ENCODE measurements around the gene AATF. TPM values are rescaled to one million over a fixed set of nuclear protein-coding genes. Genes with fewer than 3 reads are reported as not detected.

Gene AATF
- total RNA-seq, 2 donors from 2014 or later: 28.8 to 41.3 TPM

- no peak for TF ChIP-seq CTCF (IDR thresholded peaks at IDR 0.05)
Measured at GRCh38 chr17:36920032-36921005, 28.4 kb upstream of the AATF start.

GRCh38 chr17:36921095-36921851, 27.5 kb upstream of the AATF start:
- no peak overlapping the region for H3K27ac ChIP-seq
- ATAC-seq (ENCODE audit: insufficient number of reproducible peaks, low FRiP score, low read depth) (no peak), DNase-seq (ENCODE audit: low spot score) (no peak)
- no peaks in the 10 kb centered on the region for H3K9me3 ChIP-seq
- TF ChIP-seq CTCF (IDR thresholded peaks at IDR 0.05): no peak
- peaks cover 15% of the 10 kb centered on the region for H3K27me3 ChIP-seq (replicated peaks; ENCODE audit: insufficient read depth)
- H3K4me3 ChIP-seq: no peak overlapping the region
- no peaks in the 10 kb centered on the region for H3K4me1 ChIP-seq (ENCODE audit: control insufficient read depth in 1 of 2, low read depth in 2 of 2)
- H3K36me3 ChIP-seq: no peaks in the 10 kb centered on the region

More at GRCh38 chr17:36920032-36921005, 28.4 kb upstream of the AATF start:
- Histone ChIP-seq H3K4me1 (ENCODE audit: control insufficient read depth in 1 of 2, low read depth in 2 of 2) (no peaks in the 10 kb centered on the region), H3K27me3 (replicated peaks; ENCODE audit: insufficient read depth) (peaks cover 15% of the 10 kb centered on the region), H3K27ac (no peak overlapping the region), H3K36me3 (no peaks in the 10 kb centered on the region), H3K4me3 (no peak overlapping the region), H3K9me3 (no peaks in the 10 kb centered on the region)
- DNase-seq (ENCODE audit: low spot score) (no peak), ATAC-seq (ENCODE audit: insufficient number of reproducible peaks, low FRiP score, low read depth) (no peak)

DNA sequence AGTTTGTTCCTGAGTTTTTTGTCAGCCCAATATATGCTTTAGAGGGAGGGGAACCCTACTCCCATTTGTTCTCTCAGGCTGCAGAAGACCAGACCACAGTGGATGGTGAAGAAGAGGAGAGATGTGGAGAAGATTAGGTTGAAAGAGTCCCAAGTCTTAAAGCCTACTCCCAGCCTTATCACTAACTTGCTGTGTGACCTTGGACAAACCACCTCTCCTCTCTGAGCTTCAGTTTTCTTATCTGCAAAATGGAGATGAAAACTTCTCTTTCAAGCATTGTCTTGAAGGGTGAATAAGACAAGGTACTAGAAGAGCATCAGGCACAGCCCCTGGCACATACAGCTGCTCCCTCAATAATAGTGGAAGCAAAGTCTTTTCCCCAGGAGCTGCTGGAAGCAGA, 26.6 kb upstream of the AATF start:
- Histone ChIP-seq H3K27ac (no peak overlapping the region), H3K27me3 (replicated peaks; ENCODE audit: insufficient read depth) (peaks cover 15% of the 10 kb centered on the region)

GRCh38 chr17:36923814-36924221, 24.9 kb upstream of the AATF start:
- Histone ChIP-seq H3K27ac (no peak overlapping the region), H3K9me3 (no peaks in the 10 kb centered on the region), H3K4me1 (ENCODE audit: control insufficient read depth in 1 of 2, low read depth in 2 of 2) (no peaks in the 10 kb centered on the region), H3K36me3 (no peaks in the 10 kb centered on the region), H3K27me3 (replicated peaks; ENCODE audit: insufficient read depth) (peaks cover 15% of the 10 kb centered on the region), H3K4me3 (no peak overlapping the region)
- no peak for DNase-seq (ENCODE audit: low spot score)
- no peak for TF ChIP-seq CTCF (IDR thresholded peaks at IDR 0.05)
- ATAC-seq (ENCODE audit: insufficient number of reproducible peaks, low FRiP score, low read depth): no peak

More for the DNA sequence above, 26.6 kb upstream of the AATF start:
- TF ChIP-seq CTCF (IDR thresholded peaks at IDR 0.05): no peak
- Histone ChIP-seq H3K9me3 (no peaks in the 10 kb centered on the region), H3K4me3 (no peak overlapping the region), H3K36me3 (no peaks in the 10 kb centered on the region), H3K4me1 (ENCODE audit: control insufficient read depth in 1 of 2, low read depth in 2 of 2) (no peaks in the 10 kb centered on the region)
- DNase-seq (ENCODE audit: low spot score) (no peak), ATAC-seq (ENCODE audit: insufficient number of reproducible peaks, low FRiP score, low read depth) (no peak)

DNA sequence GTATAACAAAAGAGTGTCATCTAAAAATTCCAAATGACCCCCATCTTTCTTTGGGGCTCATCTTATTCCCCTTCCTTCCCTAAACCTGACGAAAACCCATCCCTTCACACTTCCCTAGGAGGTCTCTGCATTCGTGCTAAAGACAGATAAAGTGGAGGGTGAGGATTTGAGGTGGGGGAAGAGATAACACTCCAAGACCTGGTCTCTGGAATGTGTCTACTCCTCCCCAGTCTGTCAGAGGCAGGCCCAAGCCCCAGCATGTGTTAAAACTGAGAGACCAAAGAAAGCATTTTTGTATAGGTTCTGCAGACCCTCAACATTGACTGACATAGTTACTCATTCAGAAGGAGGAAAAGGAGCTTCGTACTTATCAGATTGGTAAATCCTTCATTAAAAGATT, 22.5 kb upstream of the AATF start:
- no peak for DNase-seq (ENCODE audit: low spot score)
- Histone ChIP-seq H3K4me1 (ENCODE audit: control insufficient read depth in 1 of 2, low read depth in 2 of 2) (no peaks in the 10 kb centered on the region), H3K27ac (no peak overlapping the region), H3K4me3 (no peak overlapping the region), H3K9me3 (no peaks in the 10 kb centered on the region), H3K36me3 (no peaks in the 10 kb centered on the region), H3K27me3 (replicated peaks; ENCODE audit: insufficient read depth) (peaks cover 3% of the 10 kb centered on the region)
- no peak for TF ChIP-seq CTCF (IDR thresholded peaks at IDR 0.05)
- no peak for ATAC-seq (ENCODE audit: insufficient number of reproducible peaks, low FRiP score, low read depth)

Data from thoracic aorta (tissue), 2 donors.